ENCODE results near the gene GPR12.

The GPR12 gene

DNA sequence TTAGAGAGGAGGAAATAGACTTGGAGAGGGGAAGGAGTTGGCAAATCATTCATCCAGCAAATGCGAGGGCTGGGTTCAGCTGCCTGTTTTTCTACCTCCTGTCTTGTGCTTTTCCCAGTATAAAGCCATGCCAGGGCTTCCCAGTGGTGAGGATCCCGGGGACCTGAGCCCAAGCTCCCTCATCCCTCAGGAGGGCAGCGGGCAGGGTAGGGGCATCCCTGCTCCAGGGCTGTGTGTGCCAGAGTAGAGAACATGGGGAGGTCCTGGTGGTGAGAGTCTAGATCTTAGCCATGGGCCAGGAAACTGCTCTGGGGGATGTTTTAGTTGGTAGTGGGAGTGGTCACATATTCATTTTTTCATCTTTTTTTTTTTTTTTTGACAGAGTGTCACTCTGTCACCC is 43.6 kb downstream of the GPR12 start:
- TF ChIP-seq FOXP2 (optimal IDR thresholded peaks at IDR 0.05; ENCODE audit: borderline replicate concordance, extremely low read depth, extremely low read length, insufficient read depth), result no peak
- TF ChIP-seq POLR2AphosphoS5 (IDR thresholded peaks at IDR 0.05; ENCODE audit: low read depth, low read length), result no peak
- no peak for TF ChIP-seq SIN3A (IDR thresholded peaks at IDR 0.05; ENCODE audit: borderline replicate concordance, insufficient read depth, low read length)

DNA sequence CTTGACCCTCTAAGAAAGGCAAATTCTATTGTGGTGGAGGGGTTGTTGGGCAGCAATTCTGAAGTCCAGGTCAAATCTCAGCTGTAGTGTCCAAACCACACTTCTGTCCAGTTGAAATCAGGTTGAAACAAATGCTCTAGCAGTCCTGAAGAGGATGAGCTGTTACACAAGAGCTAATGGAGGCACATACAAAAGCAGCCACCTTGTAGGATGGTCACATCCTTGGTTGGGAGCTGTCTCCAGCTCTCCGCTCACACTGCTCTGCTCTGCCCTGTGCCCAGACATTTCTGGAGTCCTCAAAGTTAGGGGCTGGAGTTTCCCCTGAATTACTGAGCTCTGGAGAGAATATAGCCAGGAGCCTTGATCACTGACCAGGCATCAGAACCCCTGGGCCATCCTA is 47.2 kb downstream of the GPR12 start:
- TF ChIP-seq TAF1 (IDR thresholded peaks at IDR 0.05; ENCODE audit: borderline replicate concordance, insufficient read depth, low read length), result no peak
- no peak for TF ChIP-seq POLR2AphosphoS5 (IDR thresholded peaks at IDR 0.05; ENCODE audit: low read depth, low read length)
- TF ChIP-seq, protein P1, sequence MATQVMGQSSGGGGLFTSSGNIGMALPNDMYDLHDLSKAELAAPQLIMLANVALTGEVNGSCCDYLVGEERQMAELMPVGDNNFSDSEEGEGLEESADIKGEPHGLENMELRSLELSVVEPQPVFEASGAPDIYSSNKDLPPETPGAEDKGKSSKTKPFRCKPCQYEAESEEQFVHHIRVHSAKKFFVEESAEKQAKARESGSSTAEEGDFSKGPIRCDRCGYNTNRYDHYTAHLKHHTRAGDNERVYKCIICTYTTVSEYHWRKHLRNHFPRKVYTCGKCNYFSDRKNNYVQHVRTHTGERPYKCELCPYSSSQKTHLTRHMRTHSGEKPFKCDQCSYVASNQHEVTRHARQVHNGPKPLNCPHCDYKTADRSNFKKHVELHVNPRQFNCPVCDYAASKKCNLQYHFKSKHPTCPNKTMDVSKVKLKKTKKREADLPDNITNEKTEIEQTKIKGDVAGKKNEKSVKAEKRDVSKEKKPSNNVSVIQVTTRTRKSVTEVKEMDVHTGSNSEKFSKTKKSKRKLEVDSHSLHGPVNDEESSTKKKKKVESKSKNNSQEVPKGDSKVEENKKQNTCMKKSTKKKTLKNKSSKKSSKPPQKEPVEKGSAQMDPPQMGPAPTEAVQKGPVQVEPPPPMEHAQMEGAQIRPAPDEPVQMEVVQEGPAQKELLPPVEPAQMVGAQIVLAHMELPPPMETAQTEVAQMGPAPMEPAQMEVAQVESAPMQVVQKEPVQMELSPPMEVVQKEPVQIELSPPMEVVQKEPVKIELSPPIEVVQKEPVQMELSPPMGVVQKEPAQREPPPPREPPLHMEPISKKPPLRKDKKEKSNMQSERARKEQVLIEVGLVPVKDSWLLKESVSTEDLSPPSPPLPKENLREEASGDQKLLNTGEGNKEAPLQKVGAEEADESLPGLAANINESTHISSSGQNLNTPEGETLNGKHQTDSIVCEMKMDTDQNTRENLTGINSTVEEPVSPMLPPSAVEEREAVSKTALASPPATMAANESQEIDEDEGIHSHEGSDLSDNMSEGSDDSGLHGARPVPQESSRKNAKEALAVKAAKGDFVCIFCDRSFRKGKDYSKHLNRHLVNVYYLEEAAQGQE (IDR thresholded peaks at IDR 0.05; ENCODE audit: insufficient read depth in 1 of 2, low read depth in 2 of 2, low read length in 2 of 2), result no peak
- no peak for TF ChIP-seq SIN3A (IDR thresholded peaks at IDR 0.05; ENCODE audit: borderline replicate concordance, insufficient read depth, low read length)
- no peak for TF ChIP-seq FOXP2 (optimal IDR thresholded peaks at IDR 0.05; ENCODE audit: borderline replicate concordance, extremely low read depth, extremely low read length, insufficient read depth)

DNA sequence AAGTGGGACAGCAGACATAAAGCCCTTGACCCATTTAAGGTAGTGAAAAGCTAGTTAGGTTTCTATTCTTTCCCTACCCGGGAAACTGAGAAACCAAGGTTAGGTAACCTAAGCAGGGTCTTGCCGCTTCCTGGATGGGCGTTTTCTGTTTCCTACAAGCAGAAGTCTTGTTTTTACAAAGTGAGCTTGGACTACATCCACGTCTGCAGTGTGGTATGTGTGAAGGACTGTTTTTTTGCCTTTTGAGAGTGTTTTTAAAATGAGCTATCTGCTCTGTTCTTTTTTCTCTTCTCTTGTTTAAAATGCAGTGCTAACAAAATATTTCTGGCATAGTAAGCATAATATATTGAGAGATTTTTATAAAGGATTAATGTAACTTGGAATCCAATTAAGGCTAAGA is 49.4 kb downstream of the GPR12 start:
- no peak for TF ChIP-seq FOXP2 (optimal IDR thresholded peaks at IDR 0.05; ENCODE audit: borderline replicate concordance, extremely low read depth, extremely low read length, insufficient read depth)
- no peak for TF ChIP-seq TAF1 (IDR thresholded peaks at IDR 0.05; ENCODE audit: borderline replicate concordance, insufficient read depth, low read length)
- no peak for TF ChIP-seq POLR2AphosphoS5 (IDR thresholded peaks at IDR 0.05; ENCODE audit: low read depth, low read length)
- TF ChIP-seq, protein P1 (IDR thresholded peaks at IDR 0.05; ENCODE audit: insufficient read depth in 1 of 2, low read depth in 2 of 2, low read length in 2 of 2), result no peak
- TF ChIP-seq SIN3A (IDR thresholded peaks at IDR 0.05; ENCODE audit: borderline replicate concordance, insufficient read depth, low read length), result no peak

DNA sequence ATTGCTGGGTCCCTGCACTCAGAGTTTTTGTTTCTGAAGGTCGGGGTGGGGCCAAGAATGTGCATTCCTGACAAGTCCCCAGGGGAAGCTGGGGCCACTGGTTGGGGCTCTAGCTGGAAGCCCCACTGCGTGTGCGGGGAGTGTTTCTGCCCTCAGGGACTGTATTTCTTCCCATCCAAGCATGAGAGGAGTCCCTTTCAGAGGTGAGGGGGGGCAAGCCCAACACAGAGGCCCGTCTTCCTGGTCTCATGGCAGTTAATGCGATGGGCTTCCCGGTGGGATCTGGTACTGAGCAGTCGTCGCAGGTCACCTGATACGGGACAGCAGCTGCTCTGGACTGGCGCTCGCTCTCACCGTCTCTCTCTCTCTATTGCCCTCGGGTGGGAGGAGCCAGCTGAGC is 50.4 kb downstream of the GPR12 start:
- TF ChIP-seq SIN3A (IDR thresholded peaks at IDR 0.05; ENCODE audit: borderline replicate concordance, insufficient read depth, low read length) (no peak), TAF1 (IDR thresholded peaks at IDR 0.05; ENCODE audit: borderline replicate concordance, insufficient read depth, low read length) (no peak), POLR2AphosphoS5 (IDR thresholded peaks at IDR 0.05; ENCODE audit: low read depth, low read length) (no peak), FOXP2 (optimal IDR thresholded peaks at IDR 0.05; ENCODE audit: borderline replicate concordance, extremely low read depth, extremely low read length, insufficient read depth) (no peak)
- TF ChIP-seq, protein P1 (IDR thresholded peaks at IDR 0.05; ENCODE audit: insufficient read depth in 1 of 2, low read depth in 2 of 2, low read length in 2 of 2), result no peak

DNA sequence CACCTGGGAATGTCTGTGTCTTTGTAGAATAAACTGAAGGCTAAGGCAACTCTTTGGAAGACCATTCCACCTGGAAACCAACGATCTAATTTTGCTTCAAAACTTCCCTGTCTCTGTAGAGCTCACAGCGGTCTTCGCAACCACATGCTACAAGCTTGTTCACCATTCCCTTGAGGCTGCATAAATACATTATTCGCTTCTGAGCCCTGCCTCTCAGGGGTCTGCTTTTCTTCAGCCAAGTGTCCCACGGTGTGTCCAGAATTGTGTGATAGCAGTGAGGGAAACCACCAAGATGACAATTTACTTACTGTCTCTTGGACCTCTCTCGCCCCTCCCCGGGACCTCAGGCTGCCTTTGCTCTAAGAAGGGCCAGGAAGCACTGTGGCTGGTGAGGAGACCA is 51.1 kb downstream of the GPR12 start:
- TF ChIP-seq POLR2AphosphoS5 (IDR thresholded peaks at IDR 0.05; ENCODE audit: low read depth, low read length), result no peak
- TF ChIP-seq, protein P1 (IDR thresholded peaks at IDR 0.05; ENCODE audit: insufficient read depth in 1 of 2, low read depth in 2 of 2, low read length in 2 of 2), result no peak
- TF ChIP-seq FOXP2 (optimal IDR thresholded peaks at IDR 0.05; ENCODE audit: borderline replicate concordance, extremely low read depth, extremely low read length, insufficient read depth), result no peak
- TF ChIP-seq TAF1 (IDR thresholded peaks at IDR 0.05; ENCODE audit: borderline replicate concordance, insufficient read depth, low read length), result no peak
- TF ChIP-seq SIN3A (IDR thresholded peaks at IDR 0.05; ENCODE audit: borderline replicate concordance, insufficient read depth, low read length), result no peak

Data from PFSK-1 (cell line).